ENCODE data around the gene MRPL3.

The MRPL3 gene

GRCh38 chr3:131532645-131533044, 29.9 kb upstream of the MRPL3 start:
- TF ChIP-seq CTCF (IDR thresholded peaks at IDR 0.05; ENCODE audit: insufficient read depth, low read length, poor library complexity, severe bottlenecking): no peak
- TF ChIP-seq EZH2phosphoT487 (conservative IDR thresholded peaks at IDR 0.05; ENCODE audit: low read length): no peak

GRCh38 chr3:131530843-131531242, 28.1 kb upstream of the MRPL3 start:
- Histone ChIP-seq H3K4me2 (ENCODE audit: low read depth, low read length, poor library complexity, severe bottlenecking) (no peak overlapping the region), H3K27ac (ENCODE audit: low read depth, low read length) (no peak overlapping the region), H3K9me3 (ENCODE audit: insufficient read depth, low read length) (no peaks in the 10 kb centered on the region), H3K4me3 (ENCODE audit: insufficient read depth, low read length, poor library complexity, severe bottlenecking) (no peak overlapping the region), H3F3A (ENCODE audit: insufficient read depth) (no peaks in the 10 kb centered on the region), H3K36me3 (ENCODE audit: low read length) (no peaks in the 10 kb centered on the region), H2AFZ (ENCODE audit: low read depth, low read length, severe bottlenecking) (no peak overlapping the region), H3K79me2 (ENCODE audit: insufficient read depth, low read length) (no peaks in the 10 kb centered on the region), H3K9me2 (replicated peaks; ENCODE audit: insufficient read depth, low read length) (no peaks in the 10 kb centered on the region), H3K9ac (ENCODE audit: low read length) (no peak overlapping the region), H4K20me1 (ENCODE audit: low read depth, low read length) (no peaks in the 10 kb centered on the region), H3K27me3 (ENCODE audit: low read length) (no peaks in the 10 kb centered on the region)
- TF ChIP-seq EZH2phosphoT487 (conservative IDR thresholded peaks at IDR 0.05; ENCODE audit: low read length): no peak

More at GRCh38 chr3:131532645-131533044, 29.9 kb upstream of the MRPL3 start:
- H3K27me3 ChIP-seq (ENCODE audit: low read length): no peaks in the 10 kb centered on the region
- no peak overlapping the region for H3K27ac ChIP-seq (ENCODE audit: low read depth, low read length)
- H3K4me3 ChIP-seq (ENCODE audit: insufficient read depth, low read length, poor library complexity, severe bottlenecking): no peak overlapping the region
- H3K9ac ChIP-seq (ENCODE audit: low read length): no peak overlapping the region
- H3K9me2 ChIP-seq (replicated peaks; ENCODE audit: insufficient read depth, low read length): no peaks in the 10 kb centered on the region
- no peaks in the 10 kb centered on the region for H3F3A ChIP-seq (ENCODE audit: insufficient read depth)
- no peaks in the 10 kb centered on the region for H3K9me3 ChIP-seq (ENCODE audit: insufficient read depth, low read length)
- H3K79me2 ChIP-seq (ENCODE audit: insufficient read depth, low read length): no peaks in the 10 kb centered on the region
- H4K20me1 ChIP-seq (ENCODE audit: low read depth, low read length): no peaks in the 10 kb centered on the region
- H3K4me2 ChIP-seq (ENCODE audit: low read depth, low read length, poor library complexity, severe bottlenecking): no peak overlapping the region
- H2AFZ ChIP-seq (ENCODE audit: low read depth, low read length, severe bottlenecking): no peak overlapping the region
- no peaks in the 10 kb centered on the region for H3K36me3 ChIP-seq (ENCODE audit: low read length)

- no peaks in the 10 kb centered on the region for H3K36me3 ChIP-seq (ENCODE audit: low read length)
- no peak overlapping the region for H3K27ac ChIP-seq (ENCODE audit: low read depth, low read length)
- H4K20me1 ChIP-seq (ENCODE audit: low read depth, low read length): no peaks in the 10 kb centered on the region
- H3K27me3 ChIP-seq (ENCODE audit: low read length): no peaks in the 10 kb centered on the region
- H3K9me3 ChIP-seq (ENCODE audit: insufficient read depth, low read length): no peaks in the 10 kb centered on the region
- H3K4me2 ChIP-seq (ENCODE audit: low read depth, low read length, poor library complexity, severe bottlenecking): no peak overlapping the region
- H3K4me3 ChIP-seq (ENCODE audit: insufficient read depth, low read length, poor library complexity, severe bottlenecking): no peak overlapping the region
- H3K9me2 ChIP-seq (replicated peaks; ENCODE audit: insufficient read depth, low read length): no peaks in the 10 kb centered on the region
- no peaks in the 10 kb centered on the region for H3F3A ChIP-seq (ENCODE audit: insufficient read depth)
- H3K9ac ChIP-seq (ENCODE audit: low read length): no peak overlapping the region
- no peak overlapping the region for H2AFZ ChIP-seq (ENCODE audit: low read depth, low read length, severe bottlenecking)
- no peak for TF ChIP-seq CTCF (IDR thresholded peaks at IDR 0.05; ENCODE audit: insufficient read depth, low read length, poor library complexity, severe bottlenecking)
- no peak for TF ChIP-seq EZH2phosphoT487 (conservative IDR thresholded peaks at IDR 0.05; ENCODE audit: low read length)
- H3K79me2 ChIP-seq (ENCODE audit: insufficient read depth, low read length): no peaks in the 10 kb centered on the region
Observed at GRCh38 chr3:131530388-131530787, 27.6 kb upstream of the MRPL3 start.

GRCh38 chr3:131526801-131527347, 24.1 kb upstream of the MRPL3 start:
- no peak overlapping the region for H3K4me3 ChIP-seq (ENCODE audit: insufficient read depth, low read length, poor library complexity, severe bottlenecking)
- H3K4me2 ChIP-seq (ENCODE audit: low read depth, low read length, poor library complexity, severe bottlenecking): no peak overlapping the region
- H3K9me2 ChIP-seq (replicated peaks; ENCODE audit: insufficient read depth, low read length): no peaks in the 10 kb centered on the region
- H3K27me3 ChIP-seq (ENCODE audit: low read length): no peaks in the 10 kb centered on the region
- TF ChIP-seq EZH2phosphoT487 (conservative IDR thresholded peaks at IDR 0.05; ENCODE audit: low read length): no peak
- no peak for TF ChIP-seq CTCF (IDR thresholded peaks at IDR 0.05; ENCODE audit: insufficient read depth, low read length, poor library complexity, severe bottlenecking)
- H3K9me3 ChIP-seq (ENCODE audit: insufficient read depth, low read length): no peaks in the 10 kb centered on the region
- no peak overlapping the region for H3K27ac ChIP-seq (ENCODE audit: low read depth, low read length)
- no peaks in the 10 kb centered on the region for H4K20me1 ChIP-seq (ENCODE audit: low read depth, low read length)
- no peak overlapping the region for H3K9ac ChIP-seq (ENCODE audit: low read length)
- no peaks in the 10 kb centered on the region for H3K36me3 ChIP-seq (ENCODE audit: low read length)
- no peaks in the 10 kb centered on the region for H3K79me2 ChIP-seq (ENCODE audit: insufficient read depth, low read length)
- H2AFZ ChIP-seq (ENCODE audit: low read depth, low read length, severe bottlenecking): no peak overlapping the region
- H3F3A ChIP-seq (ENCODE audit: insufficient read depth): no peaks in the 10 kb centered on the region
